ENCODE data around the gene OR8B12.

The OR8B12 gene

DNA sequence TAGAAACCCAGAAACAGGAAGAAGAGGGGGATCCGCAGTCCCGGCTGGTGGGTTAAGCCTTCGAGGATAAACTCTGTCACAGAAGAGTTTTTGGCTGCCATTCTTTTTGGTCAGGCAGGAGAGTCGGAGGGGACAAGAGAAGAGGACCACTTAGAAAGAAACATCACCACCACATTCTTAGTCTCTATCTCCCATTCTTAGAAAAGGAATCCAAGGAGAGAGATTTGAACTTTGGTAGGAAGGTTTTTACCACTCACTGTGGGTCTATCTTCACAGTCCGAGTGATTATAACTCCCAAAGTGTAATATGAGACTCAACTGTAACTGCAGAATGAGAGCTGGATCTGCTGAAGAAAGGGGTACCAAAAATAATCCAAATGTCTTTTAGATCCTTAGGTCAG, at the start of gene OR8B12:
Gene OR8B12, minus strand, starts transcription at position 101 of the 400 bp plus-strand sequence. Its CDS starts 0 bp downstream, at position 101.
- no peak for DNase-seq

DNA sequence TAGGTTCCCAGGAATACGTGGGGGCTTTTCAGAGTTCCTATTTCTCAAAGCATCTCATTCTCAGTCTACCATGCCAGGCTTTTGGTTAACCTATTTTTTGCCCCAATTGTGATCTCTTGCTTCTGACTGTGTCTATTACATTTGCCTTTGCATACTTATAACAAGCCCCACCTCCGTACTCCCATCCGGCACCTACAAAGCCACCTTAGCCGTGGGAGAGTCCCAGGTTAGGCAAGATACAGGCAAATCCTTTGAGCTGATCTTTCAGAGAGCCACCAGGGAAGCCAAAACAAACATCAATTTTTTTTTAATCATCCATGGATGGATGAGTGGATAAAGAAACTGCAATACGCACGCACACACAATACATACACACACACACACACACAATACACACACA, 49.2 kb upstream of the OR8B12 start:
- no peak for DNase-seq

DNA sequence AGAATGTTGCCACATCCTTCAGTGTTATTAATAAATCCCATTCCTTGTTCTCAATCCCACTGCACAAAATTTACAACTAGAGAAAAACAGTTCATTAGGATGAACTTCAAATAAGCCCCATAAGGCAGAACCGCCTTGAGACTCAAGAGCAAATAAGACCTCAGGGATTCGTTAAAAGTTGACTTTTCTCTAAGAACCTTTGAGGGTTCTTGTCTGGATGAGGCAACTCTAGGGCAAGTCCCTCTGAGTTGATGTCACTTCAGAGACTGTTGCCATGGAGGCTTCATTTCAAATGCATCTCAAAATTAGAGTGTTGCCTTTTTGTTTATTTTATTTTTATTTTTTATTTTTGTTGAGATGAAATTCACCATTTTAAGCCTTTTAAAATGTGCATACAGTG, 48.0 kb upstream of the OR8B12 start:
- no peak for DNase-seq

- peak; percentile 33 for DNase-seq
Measured at GRCh38 chr11:124586238-124586860, 42.9 kb upstream of the OR8B12 start.

- DNase-seq, result no peak
Measured at GRCh38 chr11:124584681-124585372, 41.4 kb upstream of the OR8B12 start.

DNA sequence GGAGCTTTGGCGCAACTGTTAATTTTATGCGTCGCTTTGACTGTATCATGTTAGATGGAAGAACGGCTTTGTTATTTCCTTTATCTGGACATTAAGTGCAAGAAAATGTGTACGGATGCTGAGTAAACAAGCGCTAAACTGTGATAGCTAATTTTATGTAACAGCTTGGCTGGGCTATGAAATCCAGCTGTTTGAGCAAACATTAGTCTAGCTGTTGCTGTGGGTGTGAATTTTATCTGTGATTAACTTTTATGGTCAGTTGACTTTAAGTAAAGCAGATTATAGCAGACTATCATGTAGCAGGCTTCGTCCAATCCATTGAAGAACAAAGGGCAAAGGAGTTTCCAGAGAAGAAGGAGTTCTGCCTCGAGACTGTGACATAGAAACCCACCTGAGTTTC, 40.3 kb upstream of the OR8B12 start:
- no peak for DNase-seq

GRCh38 chr11:124582565-124582964, 39.1 kb upstream of the OR8B12 start:
- no peak for DNase-seq

GRCh38 chr11:124581817-124582216, 38.4 kb upstream of the OR8B12 start:
- DNase-seq, result no peak

- no peak for DNase-seq
Measured at GRCh38 chr11:124578761-124579160, 35.3 kb upstream of the OR8B12 start.

- no peak for DNase-seq
Measured at GRCh38 chr11:124577716-124578427, 34.4 kb upstream of the OR8B12 start.

DNA sequence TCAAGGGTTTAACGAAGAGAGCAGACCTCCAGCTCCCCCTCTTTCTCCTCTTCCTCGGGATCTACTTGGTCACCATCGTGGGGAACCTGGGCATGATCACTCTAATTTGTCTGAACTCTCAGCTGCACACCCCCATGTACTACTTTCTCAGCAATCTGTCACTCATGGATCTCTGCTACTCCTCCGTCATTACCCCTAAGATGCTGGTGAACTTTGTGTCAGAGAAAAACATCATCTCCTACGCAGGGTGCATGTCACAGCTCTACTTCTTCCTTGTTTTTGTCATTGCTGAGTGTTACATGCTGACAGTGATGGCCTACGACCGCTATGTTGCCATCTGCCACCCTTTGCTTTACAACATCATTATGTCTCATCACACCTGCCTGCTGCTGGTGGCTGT, 26.7 kb upstream of the OR8B12 start:
- DNase-seq, result no peak

DNA sequence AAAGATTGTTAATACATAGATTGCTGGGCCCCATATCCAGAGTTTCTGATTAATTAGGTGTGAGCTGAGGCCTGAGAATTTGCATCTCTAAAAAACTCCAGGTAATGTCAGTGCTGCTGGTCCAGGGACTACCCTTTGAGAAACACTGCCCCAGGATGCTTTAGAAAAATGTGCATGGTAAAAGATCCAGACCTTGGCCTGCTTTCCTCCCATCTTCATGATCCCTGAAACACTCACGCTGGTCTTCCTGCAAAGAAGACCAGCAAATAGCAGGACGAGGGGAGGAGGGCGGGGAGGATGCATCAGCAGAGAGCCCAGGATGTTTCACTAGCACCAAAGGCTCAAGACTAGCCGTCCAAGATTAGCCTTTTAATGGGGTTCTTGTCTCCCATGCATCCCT, 26.2 kb upstream of the OR8B12 start, which contains the start of gene OR8A1:
Gene OR8A1, plus strand, starts transcription at position 301 of the 400 bp plus-strand sequence. CDS start 123 bp downstream, outside the sequence.
- no peak for DNase-seq

DNA sequence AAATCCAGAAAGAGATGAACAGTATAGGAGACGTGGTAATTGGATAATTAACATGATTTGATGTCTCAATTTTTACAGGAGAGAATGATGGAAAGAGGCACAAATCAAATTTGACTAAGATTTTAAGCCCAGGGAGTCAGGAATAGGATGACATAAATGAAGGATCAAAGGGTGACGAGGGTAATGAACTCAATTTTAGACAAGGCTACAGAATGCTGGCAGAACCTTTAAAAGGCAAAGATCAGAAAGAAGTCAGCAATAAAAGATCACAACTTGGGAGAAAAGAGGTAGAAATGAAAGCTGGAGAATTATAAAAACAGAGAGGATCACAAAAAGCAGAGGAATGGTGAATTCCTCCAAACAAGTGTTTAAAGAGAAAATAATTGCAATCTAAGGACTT, 13.4 kb upstream of the OR8B12 start:
- no peak for DNase-seq

DNA sequence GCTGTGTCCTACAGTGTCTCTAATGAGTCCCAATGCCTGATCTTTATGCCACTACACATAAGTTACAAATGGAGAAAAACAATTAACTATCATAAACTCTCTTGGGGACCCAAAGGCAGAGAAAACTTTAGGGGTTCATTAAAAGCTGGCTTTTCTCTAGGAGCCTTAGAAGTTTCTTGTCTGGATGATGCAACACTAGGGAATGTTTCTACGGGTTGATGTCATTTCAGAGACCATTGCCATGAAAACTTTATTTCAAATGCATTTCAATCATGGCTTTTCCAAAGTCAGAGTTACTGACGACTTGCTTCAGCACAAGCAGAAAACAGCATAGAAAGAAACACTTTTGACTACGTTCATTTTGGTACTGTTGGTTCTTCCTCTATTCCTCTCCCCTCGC, 8.5 kb upstream of the OR8B12 start:
- DNase-seq, result no peak

GRCh38 chr11:124551189-124551588, 7.7 kb upstream of the OR8B12 start:
- no peak for DNase-seq

GRCh38 chr11:124543145-124543544, 309 bp downstream of the OR8B12 start:
- DNase-seq, result no peak

DNA sequence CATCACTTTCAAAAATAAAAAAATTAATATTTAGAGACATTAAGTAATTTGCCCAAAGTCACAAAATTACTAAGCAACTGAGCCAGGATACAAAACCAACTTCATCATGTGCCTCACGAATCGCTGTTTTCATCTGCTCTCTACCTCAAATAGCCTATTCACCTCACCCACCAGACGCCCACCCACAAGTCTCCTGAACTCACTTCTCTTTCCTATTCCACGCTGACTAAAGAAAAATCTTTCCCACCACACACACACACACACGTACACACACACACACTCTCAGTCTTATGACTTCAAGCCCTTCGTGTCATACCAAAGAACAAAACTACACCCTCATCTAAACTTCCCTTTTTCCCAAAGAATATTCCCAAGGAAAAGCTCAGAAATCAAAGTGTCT, 2.2 kb downstream of the OR8B12 start:
- DNase-seq, result no peak

DNA sequence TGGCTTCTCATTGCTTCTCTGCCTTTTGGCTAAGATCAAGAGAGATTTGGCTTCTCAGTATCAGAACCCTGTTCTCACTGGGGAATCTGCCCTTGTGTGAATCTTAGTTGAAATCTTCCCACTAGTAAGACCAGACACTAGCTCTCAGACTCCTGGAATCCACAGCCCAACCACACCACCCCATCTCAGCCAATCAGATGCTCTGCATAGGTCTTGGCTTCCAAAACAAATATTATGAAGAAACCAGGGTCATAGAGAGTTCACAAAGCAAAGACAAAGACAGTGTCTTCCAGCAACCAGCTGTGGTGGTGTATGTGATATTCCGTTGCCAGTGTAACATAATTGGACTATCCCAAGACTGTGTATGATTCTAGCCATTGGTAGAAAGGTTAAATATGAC, 5.4 kb downstream of the OR8B12 start:
- DNase-seq, result no peak

GRCh38 chr11:124536520-124536919, 6.9 kb downstream of the OR8B12 start:
- no peak for DNase-seq

GRCh38 chr11:124535552-124536232, 7.8 kb downstream of the OR8B12 start:
- DNase-seq, result no peak

DNA sequence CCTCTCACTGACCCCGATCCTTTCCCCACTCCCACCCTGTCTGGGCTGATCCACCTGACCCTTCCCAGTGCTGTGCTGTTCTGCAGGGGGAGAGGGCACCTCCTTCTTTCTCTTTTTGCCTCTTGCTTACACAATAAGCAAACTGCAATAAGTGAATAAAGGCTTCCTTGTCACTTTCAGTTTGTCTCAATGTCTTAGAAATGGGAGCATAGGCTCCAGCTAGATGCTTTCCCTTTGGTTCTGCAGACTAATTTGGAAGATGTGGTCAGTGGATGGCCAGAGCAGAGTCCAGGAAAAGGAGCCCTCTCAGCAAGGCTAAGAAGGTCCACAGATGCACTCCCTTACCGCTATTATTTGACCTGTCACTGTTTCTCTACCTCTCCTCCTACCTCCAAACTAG, 9.4 kb downstream of the OR8B12 start:
- no peak for DNase-seq

DNA sequence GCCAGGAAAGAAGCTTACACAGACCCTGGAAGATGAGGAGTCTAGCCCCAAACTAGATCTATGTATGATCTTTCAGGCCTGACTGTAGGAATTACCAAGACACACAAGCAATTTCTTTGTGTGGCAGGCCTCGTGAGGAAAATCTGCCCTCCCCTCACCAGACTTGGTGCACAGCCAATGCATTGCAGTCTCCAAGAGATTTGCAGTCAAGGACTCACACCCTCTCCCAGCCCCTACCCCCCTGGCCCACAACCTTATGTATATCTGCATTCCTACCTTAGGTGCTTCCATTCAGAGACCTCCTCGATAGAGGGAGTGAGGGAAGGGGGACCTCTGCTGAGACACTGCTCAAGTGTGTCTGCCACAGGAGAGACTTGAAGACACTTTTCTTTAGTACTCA, 9.8 kb downstream of the OR8B12 start:
- DNase-seq, result no peak

GRCh38 chr11:124520550-124520854, 23.0 kb downstream of the OR8B12 start:
- no peak for DNase-seq

Measured in CD4-positive, alpha-beta T cell treated with Interleukin-10 for 1 hour (primary cell).